GM18519 (cell line): Measurements from ENCODE around the gene ODAD2.
"Not testable (repeated sequence)": the region's sequence is repeated elsewhere in the genome, so short reads cannot be mapped to it uniquely, and the experiment has no call there.

Experiments
- ATAC-seq: cut with Tn5 transposase; IDR thresholded peaks from one replicate; pipeline ENCODE4 v1.9.1; 2021; ENCODE audit warnings: mild to moderate bottlenecking, moderate library complexity; ENCODE audit not compliant: unreplicated experiment, low FRiP score

ODAD2 gene

DNA sequence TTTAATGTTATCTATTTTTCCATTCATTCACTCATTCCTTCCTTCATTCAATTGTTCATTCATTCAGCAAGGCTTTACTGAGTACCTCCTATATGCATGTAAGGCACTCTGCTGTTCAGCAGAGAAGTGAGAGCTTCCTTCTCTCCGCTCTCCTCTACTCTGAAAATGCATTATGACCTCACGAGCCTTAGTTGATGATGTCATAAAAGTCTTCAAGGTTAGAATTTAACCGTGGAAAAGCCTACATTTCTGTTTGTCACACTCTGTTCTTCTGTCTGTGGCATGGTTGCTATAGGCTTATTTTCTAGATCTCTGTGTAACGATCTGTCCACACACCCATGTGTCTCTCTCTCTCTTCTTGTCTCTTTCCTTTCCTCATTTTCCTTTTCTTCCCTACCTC is 17.1 kb downstream of the ODAD2 start:
- ATAC-seq = no peak

DNA sequence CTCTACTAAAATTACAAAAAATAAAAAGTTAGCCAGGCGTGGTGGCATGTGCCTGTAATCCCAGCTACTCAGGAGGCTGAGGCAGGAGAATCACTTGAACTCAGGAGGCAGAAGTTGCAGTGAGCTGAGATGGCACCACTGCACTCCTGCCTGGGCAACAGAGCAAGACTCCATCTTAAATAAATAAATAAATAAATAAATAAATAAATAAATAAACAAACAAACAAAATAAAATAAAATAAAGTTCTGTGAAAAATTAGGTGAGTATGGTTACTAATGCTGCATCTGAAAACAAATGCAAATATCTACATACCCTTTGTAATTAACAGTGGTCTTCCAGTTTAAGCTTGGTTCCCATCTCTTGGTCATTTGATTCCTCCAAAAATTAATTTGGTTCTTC is 28.1 kb downstream of the ODAD2 start:
- ATAC-seq = not testable (repeated sequence)

DNA sequence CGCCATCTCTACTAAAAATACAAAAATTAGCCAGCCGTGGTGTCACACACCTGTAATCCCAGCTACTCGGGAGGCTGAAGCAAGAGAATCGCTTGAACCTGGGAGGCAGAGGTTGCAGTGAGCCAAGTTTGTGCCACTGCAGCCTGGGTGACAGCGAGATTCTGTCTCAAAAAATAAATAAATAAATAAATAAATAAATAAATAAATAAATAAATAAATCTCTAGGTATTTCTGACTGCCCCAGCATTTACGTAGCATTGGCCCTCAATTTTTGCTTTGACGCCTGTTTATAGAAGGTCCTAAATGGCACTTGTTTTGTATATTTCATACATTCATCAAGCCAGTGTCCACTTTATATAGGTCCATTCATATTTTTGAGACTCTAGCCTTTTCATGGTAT is 28.9 kb downstream of the ODAD2 start:
- ATAC-seq = not testable (repeated sequence)

DNA sequence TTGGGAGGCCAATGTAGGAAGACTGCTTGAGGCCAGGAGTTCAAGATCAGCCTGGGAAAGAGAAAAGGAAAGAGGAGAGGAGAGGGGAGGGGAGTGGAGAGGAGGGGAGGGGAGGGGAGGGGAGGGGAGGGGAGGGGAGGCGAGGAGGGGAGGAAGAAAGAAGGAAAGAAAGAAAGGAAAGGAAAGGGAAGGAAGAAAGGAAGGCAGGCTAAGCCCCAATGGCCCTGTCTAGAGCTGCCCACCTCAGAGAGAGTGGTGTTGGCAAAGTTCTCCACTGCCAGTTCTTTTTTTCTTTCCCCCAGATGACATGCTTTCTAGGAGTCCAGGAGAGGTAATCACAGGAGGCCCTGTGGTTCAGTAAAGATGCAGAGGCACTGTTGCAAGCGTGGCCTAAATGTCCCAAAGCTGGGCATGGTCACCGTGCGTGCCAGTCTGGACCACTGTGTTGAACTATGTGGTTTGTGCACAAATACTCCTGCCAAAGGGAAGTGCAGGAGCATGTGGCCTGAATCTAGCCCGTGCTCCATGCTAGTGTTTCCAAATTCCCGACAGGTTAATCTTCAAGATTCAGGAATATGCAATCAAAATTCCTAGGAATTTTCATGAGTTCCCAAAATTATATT is 39.7 kb downstream of the ODAD2 start:
- ATAC-seq = no peak

DNA sequence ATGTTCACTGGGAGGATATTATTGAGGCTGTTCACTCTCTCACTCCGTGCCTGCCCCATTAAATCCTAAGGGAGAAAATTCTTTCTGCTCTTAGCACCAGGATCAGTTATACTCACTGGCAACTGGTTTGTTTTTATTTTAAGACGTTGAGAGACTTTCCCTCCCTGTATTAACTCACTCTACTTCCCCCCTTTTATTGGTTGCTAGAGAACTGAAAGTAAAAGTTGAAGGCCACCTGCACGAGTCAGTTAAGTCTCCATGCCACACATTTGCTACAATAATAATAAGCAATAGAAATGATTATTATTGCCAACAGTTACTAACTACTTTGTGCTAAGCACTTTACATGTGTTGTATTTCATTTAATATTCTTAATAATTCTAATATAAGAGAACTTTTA is 40.5 kb downstream of the ODAD2 start:
- ATAC-seq = peak; percentile 67

DNA sequence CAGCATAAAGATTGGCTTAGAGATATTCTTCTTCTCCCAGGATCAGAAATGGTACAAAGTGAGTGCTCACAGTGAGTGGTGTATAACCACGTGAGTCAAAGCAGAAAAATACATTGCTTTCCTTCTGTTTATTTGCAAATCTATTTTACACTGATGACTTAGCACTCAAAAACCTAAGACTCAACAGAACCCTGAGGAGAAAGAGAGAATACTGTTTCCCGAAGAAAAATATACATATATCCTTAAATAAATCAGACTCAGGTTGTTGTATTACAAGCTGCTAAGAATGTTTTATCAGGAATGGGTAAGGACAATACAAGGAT is 48.7 kb downstream of the ODAD2 start:
- ATAC-seq = no peak

DNA sequence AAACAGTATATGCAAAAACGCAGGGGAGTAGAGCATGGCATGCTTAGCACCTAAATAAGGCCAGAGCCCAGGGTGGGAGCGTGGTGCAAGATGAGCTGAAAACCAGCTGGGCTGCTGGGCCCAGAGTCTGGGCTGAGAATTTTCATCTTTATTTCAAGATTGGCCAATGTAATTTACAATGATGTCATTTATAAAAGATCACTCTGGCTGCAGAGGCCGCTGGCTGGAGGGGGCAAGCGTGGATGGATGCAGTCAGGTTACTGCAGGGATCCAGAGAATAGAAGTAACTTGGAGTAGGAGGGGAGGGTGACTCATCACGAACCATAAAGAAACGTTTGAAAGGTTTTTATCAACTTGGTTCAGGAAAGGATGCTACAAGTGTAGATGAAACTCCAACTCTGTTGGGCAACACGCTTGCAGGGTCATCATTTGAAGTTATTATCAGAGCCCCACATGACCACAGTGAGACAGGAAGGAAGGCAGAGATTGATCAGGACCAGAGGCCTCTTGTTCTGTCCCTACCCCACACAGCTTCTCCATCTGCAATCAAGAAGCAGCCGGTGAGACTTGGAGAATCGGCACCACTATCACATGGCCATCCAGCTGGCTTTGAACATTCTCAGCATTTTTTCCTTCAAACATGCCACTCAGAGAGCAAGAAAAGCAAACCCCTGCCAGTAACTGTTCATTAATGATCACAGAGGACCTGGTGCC is 49.2 kb downstream of the ODAD2 start:
- ATAC-seq = no peak

DNA sequence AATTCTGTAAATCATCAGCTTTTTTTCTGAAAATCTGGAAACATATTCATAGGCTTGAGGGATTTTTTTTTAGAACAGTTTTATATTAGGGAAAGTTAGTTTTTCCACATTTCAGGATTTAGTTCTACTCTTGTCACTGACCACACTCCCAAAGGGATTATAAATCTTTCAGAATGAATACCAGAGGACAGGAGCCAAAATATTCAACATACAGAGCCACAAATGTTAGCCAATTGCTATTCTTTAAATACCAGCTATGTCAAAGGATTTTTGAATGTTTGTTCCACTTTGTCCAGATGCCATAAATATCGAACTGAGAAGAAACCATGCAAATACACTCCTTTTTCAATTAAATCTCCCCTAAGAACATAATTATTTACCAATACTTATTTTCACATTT is 50.7 kb downstream of the ODAD2 start:
- no peak for ATAC-seq

DNA sequence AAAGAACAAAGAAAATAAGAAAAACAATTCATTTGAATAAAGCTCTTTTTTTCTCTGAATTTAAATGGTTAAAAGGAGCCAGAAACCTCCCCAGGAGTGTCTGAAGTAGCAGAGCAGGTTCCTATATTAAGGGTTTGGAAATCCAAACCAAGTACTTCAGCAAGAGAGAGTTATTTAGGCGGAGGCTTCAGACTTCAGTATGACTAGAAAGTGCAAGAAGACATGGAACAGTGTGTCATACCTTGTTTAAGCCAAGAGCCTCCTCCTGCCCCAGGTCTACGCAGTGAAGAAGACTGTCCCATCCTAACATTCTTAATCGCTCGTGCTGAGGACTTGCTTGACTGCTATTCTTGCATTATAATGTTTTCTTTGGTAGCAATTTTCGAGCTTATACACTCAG is 51.3 kb downstream of the ODAD2 start:
- ATAC-seq = no peak

DNA sequence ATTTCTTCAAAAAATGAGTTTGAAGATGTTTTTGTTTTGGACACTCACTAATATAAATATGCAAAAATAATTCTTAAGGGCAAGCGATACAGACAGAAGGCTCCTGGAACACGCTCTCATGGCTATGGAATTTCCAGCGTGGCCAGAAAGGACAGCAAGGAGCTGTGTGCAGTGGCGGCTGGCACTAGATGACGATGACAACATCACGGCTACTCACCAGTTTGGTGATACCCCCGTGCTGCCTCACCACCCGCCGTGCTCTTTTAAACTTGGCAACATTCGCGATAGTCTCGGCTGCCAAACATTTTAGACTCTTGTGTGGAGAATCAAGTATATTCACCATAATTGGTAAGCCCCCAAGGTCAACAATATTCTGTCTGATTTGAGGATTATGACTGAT is 54.9 kb downstream of the ODAD2 start:
- no peak for ATAC-seq

DNA sequence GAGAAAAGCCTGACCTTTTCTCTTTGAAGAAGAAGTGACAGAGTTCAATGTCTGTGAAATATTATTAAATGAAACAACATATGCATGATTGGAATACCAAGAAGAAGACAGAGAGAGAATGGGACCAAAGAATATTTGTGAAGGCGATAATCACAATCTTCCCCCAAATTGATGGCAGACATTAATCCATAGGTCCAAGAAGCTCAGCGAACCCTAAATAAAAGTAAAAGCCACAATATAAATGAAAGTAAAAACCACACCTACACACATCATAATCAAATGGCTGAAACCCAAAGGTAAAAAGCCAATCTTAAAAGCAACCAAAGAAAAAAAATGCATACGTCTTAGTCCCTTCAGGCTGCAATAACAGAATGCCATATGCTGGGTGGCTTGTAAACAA is 84.0 kb downstream of the ODAD2 start:
- no peak for ATAC-seq

DNA sequence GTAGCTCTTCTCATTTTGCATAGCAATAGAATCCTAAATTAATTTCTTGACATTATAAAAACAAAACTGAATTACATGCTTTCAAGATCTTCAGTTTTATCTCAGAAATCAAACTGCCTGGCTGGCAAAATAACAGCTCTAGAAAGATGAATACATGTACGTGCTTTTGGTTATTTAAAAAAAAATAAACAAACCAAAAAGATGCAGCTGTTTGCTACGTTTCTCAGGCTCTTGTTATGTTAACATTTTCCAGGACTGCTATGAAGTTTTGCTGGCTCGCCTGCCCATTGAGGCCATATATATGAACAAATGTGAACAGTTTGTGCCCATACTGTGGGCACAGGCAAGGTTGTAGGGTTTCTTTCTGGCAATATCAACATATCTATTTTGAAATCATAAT is 86.6 kb downstream of the ODAD2 start:
- no peak for ATAC-seq

DNA sequence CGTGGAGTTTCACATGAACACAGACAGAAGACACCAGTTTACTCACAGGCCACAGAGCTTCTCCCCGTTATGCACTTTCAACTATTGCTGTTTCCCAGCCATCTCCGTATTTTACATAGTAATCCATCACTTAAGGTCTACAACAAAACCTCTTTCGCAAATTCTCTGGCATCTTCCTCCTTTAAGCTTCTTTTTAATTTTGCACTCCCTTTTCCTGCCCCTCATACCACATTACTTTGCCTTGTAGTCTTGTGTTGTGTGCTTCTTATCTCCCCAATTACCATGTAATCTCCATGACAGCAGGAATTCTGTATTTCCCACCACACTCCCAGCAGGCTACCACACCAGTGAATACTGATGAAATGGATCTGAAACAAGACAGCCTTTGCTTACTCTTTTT is 87.3 kb downstream of the ODAD2 start:
- no peak for ATAC-seq

DNA sequence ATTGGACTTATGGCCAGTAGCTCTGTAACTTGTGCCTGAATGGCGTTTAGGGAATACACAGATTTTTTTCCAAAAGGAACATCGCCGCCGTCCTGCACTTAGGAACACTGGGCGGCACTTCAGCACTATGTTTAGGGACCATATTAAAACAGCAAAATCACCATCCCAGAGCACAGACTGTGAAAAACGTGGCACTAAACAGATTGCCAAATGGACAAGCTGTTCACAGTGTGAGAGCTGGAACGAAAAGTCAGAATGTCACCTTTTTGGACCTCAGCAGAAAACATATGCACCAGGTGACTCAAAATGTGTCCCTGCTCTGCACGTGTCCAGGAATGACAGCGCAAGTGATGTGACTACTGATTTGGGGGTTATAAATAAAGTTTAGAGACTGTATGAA is 87.9 kb downstream of the ODAD2 start:
- ATAC-seq = no peak

DNA sequence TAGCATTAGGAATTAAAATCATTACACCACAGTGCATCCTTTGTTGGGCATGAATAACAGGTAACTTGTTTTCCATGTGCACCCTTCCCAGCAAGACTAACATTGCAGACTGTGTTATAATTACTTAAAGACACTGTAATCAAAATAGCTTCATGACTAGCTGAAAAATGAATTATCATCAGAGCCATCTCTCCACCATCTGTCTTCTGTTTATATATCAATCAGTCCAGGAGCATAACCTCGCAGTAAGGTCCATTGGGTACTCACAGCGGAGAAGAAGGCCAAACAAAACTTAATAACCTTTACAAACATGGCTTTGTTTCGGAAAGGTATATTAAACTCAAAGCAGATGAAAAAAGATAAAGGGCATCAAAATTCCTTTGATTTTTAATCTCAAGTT is 90.6 kb downstream of the ODAD2 start:
- ATAC-seq = no peak

DNA sequence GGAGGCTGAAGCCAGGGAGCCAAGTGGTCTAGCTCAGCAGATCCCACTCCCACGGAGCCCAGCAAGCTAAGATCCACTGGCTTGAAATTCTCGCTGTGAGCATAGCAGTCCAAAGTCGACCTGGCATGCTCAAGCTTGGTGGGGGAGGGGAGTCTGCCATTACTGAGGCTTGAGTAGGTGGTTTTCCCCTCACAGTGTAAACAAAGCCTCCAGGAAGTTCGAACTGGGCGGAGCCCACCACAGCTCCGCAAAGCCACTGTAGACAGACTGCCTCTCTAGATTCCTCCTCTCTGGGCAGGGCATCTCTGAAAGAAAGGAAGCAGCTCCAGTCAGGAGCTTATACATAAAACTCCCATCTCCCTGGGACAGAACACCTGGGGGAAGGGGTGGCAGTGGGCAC is 99.4 kb downstream of the ODAD2 start:
- ATAC-seq = not testable (repeated sequence)

DNA sequence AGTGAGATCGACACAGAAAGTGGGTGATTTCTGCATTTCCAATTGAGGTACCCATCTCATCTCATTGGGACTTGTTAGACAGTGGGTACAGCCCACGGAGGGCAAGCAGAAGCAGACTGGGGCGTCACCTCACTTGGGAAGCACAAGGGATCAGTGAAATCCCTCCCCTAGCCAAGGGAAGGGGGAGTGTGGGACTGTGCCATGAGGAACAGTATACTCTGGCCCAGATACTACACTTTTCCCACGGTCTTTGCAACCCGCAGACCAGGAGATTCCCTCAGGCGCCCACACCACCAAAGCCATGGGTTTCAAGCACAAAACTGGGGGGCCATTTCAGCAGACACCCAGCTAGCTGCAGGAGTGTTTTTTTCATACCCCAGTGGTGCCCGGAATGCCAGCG is 99.8 kb downstream of the ODAD2 start:
- ATAC-seq = no peak

DNA sequence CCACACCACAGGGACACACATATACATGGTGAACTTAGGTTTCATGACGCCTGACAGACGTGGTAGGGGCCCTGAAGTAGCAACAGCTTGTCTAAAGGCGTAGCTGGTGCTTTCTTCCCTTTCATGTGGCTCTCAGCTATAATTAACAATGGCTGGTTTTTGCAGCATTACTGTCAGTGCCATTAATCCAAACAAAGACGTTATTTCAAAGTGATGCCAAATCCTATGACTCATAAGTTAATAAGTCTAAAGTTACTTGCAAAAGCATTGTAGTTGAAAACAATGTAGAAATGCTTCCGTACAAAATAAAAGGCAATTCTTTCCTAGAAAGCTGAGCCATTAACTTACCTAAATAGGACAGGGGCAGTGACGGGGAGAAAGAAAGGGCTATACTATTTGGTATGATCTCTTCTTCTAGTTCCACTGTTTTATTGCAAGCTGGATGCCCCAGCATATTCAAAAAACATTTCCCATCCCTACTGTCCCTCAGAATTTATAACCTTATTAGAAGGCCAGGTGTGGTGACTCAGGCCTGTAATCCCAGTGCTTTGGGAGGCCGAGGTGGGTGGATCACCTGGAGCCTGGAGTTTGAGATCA is 105.4 kb downstream of the ODAD2 start:
- no peak for ATAC-seq

DNA sequence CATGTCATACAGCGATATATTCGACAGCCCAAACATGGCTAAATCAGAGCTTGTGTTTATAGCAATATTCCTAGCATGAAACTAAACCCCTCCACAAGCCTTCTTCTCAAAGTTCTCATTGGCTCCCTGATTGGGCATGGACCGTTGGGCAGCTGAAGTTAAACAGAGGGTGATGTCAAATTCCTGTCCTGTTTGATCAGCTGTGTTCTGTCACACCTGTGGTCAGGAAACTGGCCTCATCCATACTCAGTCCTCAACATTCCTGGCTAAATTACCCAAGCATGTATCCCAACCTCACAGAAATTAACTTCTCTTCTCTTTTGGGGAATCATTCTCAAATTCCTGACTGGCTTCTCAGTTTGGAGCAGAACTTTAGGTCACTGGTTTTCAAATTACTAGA is 107.9 kb downstream of the ODAD2 start:
- no peak for ATAC-seq

DNA sequence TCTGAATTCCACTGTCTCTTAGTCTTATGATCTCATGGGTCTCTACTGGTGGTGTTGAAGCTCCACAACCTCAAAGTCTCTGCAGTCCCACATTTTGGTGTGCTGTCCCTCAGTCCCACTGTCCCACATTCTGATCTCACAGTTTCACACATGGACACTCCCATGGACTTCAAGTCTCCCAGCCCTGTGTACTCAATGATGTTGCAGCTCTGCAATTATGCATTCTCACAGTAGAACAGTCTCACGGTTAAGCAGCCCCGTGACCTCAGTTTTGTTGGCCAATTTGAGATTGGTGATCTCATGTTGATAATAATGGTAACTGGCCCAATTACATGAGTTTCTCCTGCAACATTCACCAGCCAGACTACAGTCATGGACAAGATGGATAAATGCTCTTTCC is 109.4 kb downstream of the ODAD2 start:
- ATAC-seq = no peak

DNA sequence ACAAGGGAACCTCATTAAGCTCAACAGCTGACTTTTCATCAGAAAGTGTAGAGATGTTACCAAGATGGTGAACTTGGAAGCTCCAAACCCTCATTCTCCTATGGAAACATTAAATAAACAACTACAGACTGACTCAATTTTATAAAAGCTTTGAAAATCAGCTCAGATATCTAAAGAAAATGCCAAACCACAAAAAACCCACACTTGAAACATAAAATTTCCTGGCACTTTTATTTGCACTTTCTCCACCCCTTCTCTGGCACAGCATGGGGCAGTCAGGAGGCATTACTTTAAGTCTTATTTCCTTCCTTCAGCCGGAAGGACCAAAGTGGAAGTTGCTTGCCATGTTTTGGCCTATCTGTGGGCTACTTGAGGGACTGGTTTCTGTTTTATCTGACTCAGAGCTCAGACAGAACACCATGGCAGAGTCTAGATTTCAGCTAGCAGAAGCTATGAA is 114.7 kb downstream of the ODAD2 start:
- ATAC-seq = no peak

DNA sequence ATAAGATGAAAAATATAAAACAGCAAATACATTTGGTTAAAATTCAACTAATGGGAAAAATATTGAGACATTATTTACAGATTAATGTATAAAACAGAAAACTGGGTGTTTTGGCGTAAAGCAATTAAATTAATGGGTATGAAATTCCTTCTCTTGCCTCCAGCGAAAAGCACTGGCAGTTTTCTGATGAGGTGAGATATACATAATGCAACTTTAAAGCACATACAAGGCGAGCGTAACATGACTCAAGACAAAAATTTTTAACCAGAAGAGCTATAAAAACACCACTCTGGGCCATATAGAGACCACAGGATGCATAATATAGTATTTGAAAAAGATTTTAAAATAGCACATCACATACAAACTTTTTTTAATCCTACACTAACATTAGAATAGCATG is 120.6 kb downstream of the ODAD2 start:
- no peak for ATAC-seq
